ENCODE results near the gene MAP3K6. TPM values are rescaled to one million over a fixed set of nuclear protein-coding genes. Genes with fewer than 3 reads are reported as not detected.

The MAP3K6 gene
- total and polyA plus RNA-seq, 2 of the 4 experiments (the other 2 are of a cell fraction) = 4.8 to 15.9 TPM

DNA sequence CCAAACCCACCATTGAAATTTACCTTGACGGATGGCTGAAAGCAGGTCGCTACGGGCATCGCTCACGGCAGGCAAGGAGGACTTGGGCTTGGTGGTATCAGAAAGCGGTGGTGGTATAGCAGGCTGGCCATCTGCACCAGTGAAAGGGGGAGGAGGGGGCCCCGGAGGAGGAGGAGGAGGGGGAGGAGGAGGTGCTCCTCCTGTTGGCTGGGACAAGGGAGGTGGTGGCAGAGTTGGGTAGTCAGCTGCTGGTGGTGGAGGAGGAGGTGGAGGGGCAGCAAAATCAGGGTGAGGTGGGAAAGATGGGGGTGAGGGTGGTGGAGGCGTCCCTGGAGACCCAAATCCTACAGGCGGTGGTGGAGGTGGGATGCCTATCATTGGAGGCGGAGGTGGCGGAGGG, 42.9 kb upstream of the MAP3K6 start:
- intact Hi-C loops (cut with micrococcal nuclease) = no loop called here
- no TSS peak for BruUV-seq (replicated peaks)

More for the DNA sequence above, 42.9 kb upstream of the MAP3K6 start:
- H3K18ac ChIP-seq (ENCODE audit: low read depth, low read length) = no peak overlapping the region
- ChIA-PET CTCF (no interaction called here), POLR2A (ENCODE audit: unreplicated experiment) (no interaction called here)
- H4K8ac ChIP-seq (ENCODE audit: low read depth in 2 of 2, low read length in 2 of 2) = no peak overlapping the region
- no peak overlapping the region for H2AFZ ChIP-seq (replicated peaks; ENCODE audit: low read length, poor library complexity)
- H2BK5ac ChIP-seq (ENCODE audit: low read depth, low read length, poor library complexity, severe bottlenecking) = no peak overlapping the region
- no peak overlapping the region for H2AK9ac ChIP-seq (replicated peaks; ENCODE audit: low read depth, low read length, poor library complexity)
- H3K14ac ChIP-seq (replicated peaks; ENCODE audit: low read depth, low read length) = no peak overlapping the region
- H3K79me1 ChIP-seq (ENCODE audit: low read depth in 1 of 2, low read length in 2 of 2) = peaks cover 26 to 30% of the 10 kb centered on the region in 2 experiments
- dilution Hi-C loops (cut with HindIII; ENCODE audit: low sequenced_read_pairs, unreplicated experiment) (no loop called here), in situ Hi-C loops (cut with MboI; ENCODE audit: low sequenced_read_pairs) (loop anchor here (10.0 kb wide), 1 partner anchor 255 kb away; no protein-coding TSS in a partner anchor)
- H4K5ac ChIP-seq (ENCODE audit: low read depth, low read length) = no peak overlapping the region
- H3K4me1 ChIP-seq (ENCODE audit: control insufficient read depth, insufficient read depth, low read length) = peaks cover 6% of the 10 kb centered on the region
- H3K4ac ChIP-seq (ENCODE audit: low read depth, low read length) = no peak overlapping the region
- WGBS, 2 experiments (ENCODE audit: extremely low coverage in 2 of 2, insufficient read length in 1 of 2) = 93% methylated on average over 3 of the region's 11 CpGs; no CpG with 5 or more reads in 1 of the 2 experiments
- H2BK20ac ChIP-seq (ENCODE audit: low read depth, low read length) = no peak overlapping the region
- DNase-seq (no peak), ATAC-seq (ENCODE audit: low read depth) (no peak)
- no peak overlapping the region for H3K4me2 ChIP-seq (ENCODE audit: low read depth, low read length)
- peaks cover 62% of the 10 kb centered on the region for H3K36me3 ChIP-seq (ENCODE audit: control insufficient read depth, insufficient read depth, low read length)
- no peak overlapping the region for H3K4me3 ChIP-seq (ENCODE audit: insufficient read depth, low read depth, low read length)
- TF ChIP-seq RFX5 (IDR thresholded peaks at IDR 0.05; ENCODE audit: low read depth, low read length) (no peak), CHD1 (IDR thresholded peaks at IDR 0.05; ENCODE audit: low read depth, low read length) (no peak), BHLHE40 (IDR thresholded peaks at IDR 0.05; ENCODE audit: low read depth, low read length) (no peak), CEBPB (IDR thresholded peaks at IDR 0.05; ENCODE audit: low read depth, low read length) (no peak), RAD21 (IDR thresholded peaks at IDR 0.05; ENCODE audit: low read length) (no peak)
- TF ChIP-seq, protein P1, sequence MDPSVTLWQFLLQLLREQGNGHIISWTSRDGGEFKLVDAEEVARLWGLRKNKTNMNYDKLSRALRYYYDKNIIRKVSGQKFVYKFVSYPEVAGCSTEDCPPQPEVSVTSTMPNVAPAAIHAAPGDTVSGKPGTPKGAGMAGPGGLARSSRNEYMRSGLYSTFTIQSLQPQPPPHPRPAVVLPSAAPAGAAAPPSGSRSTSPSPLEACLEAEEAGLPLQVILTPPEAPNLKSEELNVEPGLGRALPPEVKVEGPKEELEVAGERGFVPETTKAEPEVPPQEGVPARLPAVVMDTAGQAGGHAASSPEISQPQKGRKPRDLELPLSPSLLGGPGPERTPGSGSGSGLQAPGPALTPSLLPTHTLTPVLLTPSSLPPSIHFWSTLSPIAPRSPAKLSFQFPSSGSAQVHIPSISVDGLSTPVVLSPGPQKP (IDR thresholded peaks at IDR 0.05; ENCODE audit: borderline replicate concordance, low read depth, low read length) = no peak
- H3K56ac ChIP-seq (ENCODE audit: extremely low read depth, insufficient read depth, low read length) = no peak overlapping the region
- no peaks in the 10 kb centered on the region for H3K9me3 ChIP-seq (ENCODE audit: control insufficient read depth, insufficient read depth, low read length)
- no peaks in the 10 kb centered on the region for H3K27me3 ChIP-seq (ENCODE audit: control insufficient read depth, insufficient read depth, low read length)
- H2BK15ac ChIP-seq (ENCODE audit: low read depth, low read length) = no peak overlapping the region
- H4K91ac ChIP-seq (ENCODE audit: insufficient read depth, low read depth, low read length) = no peak overlapping the region
- H2BK120ac ChIP-seq (ENCODE audit: low read depth, low read length) = no peak overlapping the region
- H3K9ac ChIP-seq (ENCODE audit: low read depth, low read length) = no peak overlapping the region
- no peak overlapping the region for H3K27ac ChIP-seq (ENCODE audit: insufficient read depth, low read length)
- H3K23ac ChIP-seq (ENCODE audit: low read depth, low read length) = no peak overlapping the region
- no peaks in the 10 kb centered on the region for H3K9me1 ChIP-seq (ENCODE audit: insufficient read depth, low read length)
- H2AK5ac ChIP-seq (ENCODE audit: low read depth, low read length) = no peak overlapping the region
- no peaks in the 10 kb centered on the region; the same call in 1 of the 2 replicates for H4K20me1 ChIP-seq (ENCODE audit: insufficient read depth, low read length)
